ENCODE results near the gene FYB1.

Gene FYB1

GRCh38 chr5:39203951-39204350 is 15.4 kb downstream of the FYB1 start:
- FAIRE-seq, result no peak

DNA sequence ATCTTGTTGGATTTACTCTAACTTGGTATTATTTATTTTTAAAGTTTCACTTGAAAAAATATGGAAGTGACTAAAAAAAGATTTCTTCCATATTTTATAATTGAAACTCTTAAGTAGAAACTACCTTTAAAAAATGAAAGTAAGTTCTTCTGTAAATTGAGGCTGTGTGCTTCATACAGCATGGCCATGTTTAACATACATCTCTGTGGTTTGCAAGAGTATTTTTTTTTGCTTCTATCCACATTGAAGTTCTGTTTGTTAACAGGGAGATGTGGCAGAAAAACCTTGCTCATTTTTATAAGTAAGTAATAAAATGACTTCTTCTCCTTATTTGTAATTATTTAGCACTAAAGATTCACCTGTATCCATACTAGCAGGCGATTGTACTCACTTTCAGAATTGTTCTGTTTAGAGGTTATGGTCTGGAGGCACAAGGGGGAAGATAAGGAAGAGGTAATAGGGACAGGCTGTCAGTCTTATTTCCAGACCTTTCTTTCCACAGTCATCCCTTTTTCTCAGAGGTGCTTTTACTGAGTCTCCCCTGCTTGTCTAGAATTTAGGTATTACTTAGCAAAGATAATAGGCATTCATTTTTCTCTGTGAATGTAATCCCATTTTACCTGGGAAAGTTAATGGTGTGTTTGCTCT is 16.0 kb downstream of the FYB1 start:
- FAIRE-seq, result no peak

DNA sequence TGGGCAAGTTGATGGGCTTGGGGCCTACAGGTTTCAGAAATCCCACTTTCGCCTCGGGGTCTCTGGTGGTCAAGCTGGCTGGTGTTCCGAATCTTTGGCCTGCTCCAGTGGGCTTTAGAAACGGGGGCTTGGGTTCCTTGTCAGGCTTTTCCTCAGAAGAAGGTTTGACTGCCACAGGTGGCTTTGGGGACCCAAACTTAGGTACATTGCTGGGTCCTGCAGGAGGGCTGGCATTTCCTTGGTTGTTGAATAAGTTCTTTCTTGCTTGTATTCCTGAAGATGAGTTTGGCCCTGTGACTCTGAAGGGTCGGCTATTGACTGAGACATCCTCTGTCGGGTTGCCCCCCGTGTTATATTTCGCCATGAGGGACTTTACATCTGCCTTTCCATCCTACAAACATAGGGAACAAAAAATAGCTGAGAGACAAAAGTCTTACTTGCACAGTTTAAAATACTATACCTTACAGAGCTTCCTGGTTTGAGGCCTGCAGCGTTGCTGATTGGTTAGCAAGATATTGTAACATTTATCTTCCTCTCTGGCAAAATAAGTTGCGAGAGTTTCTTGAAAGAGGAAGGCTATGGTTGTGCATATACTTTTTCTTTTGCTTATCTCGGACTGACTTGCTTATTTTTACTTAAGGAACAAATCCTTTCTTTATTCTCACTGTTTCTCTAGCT is 16.6 kb downstream of the FYB1 start:
- FAIRE-seq, result no peak

DNA sequence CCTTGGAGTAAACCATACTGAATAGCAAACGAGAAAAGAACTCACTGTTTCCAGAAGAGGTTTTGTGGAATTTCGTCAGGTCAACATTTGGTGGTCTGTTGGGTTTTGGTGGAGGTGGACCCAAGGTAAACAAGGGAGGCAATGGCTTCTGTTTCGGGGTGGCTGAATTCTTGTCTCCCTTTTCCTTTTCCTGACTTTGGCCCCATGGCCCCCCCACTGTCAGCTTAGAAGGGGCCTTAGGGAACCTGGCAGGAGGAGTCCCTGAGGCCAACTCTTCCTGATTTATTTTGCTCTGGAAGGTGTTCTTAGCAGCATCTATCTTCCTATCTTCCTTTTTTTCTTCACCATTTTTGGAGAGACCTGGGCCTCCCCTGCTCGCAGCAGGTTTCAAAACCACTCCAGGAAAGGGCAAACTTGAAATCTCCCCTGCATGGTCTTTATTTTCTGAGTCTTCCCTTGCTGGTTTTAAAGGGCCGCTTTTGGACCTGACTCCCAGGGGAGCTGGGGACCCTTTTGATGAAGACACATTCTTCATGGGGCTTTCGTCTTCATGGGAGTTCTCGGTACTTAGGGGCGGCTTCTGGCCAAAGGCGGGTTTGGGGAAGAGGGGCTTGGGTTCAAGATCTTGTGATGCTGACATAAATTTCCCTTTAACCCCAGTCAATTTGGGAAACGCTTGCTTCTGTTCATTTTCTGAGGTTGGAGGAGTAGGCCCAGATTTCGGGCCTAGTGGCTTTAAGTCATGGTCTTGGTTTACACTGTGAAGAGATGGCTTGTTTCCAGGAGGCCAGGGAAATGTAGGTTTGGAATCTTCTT is 17.4 kb downstream of the FYB1 start:
- no peak for FAIRE-seq

DNA sequence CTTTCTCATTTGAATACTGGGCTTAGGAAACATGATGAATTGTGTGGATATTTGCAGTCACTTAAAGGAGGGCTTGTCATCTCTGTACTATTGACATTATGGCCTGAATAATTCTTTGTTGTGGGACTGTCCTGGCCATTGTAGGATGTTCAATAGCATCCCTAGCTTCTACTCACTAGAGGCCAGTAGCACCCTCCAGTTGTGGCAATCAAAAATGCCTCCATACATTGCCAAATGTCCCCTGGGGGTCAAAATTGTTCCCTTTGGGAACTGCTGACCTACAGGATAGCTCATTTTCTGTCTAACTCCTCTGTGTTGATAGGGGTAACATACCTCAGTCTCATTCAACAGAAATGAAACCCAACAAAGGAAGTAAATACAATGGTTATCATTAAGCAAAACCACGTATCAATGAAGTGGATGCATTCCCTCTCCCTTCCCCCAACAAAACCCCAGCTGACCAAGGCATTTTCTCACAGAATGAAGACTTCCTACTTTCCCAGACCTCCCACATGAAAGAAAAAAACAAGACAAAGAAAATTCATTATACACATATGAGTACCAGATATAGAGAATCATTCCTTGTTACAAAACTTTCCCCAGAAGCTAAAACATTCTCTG is 18.1 kb downstream of the FYB1 start:
- no peak for FAIRE-seq

DNA sequence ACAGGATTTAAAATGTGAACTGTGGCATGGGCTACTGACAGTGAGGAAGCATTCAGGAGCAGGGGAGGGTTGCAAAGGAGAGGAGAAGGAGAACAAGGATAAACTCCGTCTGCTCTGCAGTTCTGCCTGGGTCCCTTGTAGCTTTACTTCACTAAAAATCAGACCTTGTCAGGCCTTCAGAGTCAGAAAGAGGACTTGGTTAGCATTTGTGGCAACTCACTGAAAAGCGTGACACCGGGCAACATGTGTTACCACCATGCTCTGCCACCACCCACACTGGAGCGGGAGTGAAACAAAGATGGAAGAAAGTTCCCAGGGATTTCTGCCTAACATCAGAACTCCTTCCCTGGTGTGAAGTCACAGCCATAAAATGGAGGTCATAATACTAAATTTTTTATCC is 19.3 kb downstream of the FYB1 start:
- FAIRE-seq, result no peak

DNA sequence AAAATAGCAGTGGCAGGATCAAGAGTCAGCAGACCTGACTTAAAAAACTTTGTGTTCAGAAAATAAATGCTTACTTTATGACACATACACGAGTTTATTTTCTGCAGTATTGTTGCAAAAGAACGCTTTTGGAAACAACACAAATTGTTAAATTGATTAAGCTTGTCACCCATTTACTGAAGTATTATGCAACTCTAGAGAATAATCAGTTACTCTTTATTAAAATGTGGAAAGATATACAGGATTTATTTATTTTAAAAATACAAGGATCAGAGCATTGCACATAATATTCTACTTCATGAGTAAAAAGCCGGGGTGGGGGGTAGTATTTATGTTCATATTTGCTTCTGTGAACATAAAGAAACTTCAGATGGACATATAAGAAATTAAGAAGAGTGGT is 20.0 kb downstream of the FYB1 start:
- FAIRE-seq, result no peak

- no peak for FAIRE-seq
Observed at GRCh38 chr5:39198127-39198526, 21.2 kb downstream of the FYB1 start.

DNA sequence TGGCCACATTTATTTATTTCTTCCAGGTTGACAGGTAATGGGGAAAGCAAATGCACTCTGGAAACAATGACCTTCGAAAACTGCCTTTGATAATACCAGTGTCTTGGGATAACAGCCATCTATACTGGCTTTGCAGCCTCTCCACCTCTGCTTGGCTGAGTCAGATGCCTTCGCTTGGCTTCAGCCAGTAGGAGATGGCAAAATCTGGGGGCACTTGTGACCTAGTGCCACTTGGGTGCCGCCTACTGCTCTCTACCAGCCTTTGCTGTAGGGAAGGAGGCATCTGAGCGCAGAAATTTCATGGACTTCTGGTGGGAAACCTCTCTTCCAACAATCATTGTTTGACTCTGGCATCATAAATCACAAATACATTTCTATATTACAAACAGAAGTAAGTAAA is 21.8 kb downstream of the FYB1 start:
- FAIRE-seq, result no peak

- FAIRE-seq, result no peak
Observed at GRCh38 chr5:39195198-39195826, 24.1 kb downstream of the FYB1 start.

DNA sequence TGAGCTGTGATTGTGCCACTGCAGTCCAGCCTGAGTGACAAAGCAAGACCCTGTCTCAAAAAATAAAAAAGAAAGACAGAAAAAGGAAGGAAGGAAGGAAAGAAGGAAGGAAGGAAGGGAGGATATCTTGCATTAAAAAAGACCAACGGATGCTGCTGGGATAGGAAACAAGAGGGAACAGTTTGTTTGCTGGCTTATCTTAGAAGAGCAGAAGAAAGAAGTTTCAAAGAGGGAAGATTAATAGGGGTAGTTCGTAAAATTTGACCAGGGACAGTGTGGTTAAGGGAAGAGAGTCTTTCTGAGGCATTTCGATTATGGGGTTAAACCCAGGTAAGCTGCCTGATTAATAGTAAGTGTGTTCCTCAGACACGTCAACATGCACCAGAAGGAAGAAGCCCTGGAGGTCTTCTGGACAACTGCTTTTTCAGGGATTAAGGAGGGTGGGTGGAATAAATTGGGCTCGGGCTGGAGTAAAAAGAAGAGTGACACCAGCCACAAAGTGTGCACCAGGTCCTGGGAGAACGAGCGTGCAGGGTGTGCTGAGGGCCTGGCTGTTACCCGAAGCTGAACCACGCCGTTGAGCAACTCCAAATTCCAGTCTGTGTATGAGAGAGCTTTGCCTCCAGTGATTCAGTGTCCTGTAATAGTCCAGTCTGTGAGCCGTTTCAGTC is 24.8 kb downstream of the FYB1 start:
- FAIRE-seq, result no peak

GRCh38 chr5:39193553-39194465 is 25.6 kb downstream of the FYB1 start:
- FAIRE-seq, result no peak

DNA sequence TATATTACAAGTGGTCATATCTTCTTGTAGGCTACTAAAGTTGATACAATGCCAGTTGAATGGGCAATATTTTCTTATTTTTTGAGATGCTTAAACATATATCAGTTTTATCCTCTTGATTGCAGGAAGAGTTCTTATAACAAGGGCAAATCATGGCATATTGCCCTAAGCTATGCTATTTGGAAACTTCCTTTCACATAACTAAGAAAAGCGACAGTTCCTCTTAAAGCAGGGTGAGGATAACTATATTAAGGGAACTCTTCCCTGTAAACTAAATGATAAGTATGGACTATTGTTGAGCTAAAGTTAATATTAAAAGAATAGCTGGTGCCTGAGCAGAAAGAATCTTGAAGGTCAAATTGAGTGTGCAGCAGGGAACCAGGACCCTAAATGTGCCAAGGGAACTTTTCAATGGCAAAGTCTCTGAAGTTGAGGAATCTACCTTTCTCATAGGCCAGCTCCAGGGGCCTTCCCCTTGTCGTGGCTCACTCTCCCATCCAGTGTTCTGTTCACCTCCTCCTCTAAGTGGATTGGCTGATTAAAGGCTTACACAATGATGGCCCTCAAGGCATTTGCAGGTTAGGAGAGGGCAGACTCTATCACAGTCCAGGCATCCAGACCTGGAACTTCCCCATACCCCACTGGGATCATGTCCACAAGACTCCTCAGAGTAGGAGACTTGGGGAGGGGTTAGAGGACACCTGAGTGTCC is 26.8 kb downstream of the FYB1 start:
- FAIRE-seq, result no peak

- FAIRE-seq, result no peak
Observed at GRCh38 chr5:39191216-39191615, 28.1 kb downstream of the FYB1 start.

DNA sequence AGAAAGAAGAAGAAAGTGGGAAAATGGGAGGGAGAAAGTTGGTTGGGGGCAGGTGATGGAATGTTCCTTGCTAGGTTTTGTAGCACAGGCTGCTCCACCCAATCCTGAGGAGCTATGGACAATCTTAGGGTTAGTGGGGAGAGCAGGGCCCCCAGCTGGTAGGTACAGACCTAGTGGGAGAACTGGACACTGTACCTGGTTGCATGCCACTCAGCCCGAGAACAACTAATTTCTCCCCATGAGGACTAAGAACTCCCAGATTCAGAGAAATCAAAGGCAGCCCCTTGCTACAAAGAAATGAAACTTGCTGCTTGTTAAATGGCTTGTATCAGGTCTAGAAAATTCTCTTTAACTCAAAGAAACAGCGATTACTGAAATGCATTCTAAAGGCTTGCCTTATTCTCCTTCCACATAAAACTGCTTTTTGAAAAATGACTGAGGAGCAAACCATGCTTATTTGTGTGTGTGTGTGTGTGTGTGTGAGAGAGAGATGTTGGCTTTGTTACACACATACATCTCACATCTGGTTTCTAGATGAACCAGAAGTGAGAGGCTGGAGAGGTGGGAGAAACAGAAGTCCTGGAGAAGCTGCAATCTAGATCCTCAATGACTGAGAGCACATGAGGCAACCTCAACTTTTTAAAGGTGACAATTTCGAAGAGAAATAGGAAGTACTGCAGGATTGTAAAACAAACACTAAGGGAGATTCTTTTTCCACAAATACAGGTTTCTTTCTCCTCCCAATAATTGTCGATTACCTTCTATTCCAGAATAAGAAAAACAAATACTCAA is 28.9 kb downstream of the FYB1 start:
- no peak for FAIRE-seq

DNA sequence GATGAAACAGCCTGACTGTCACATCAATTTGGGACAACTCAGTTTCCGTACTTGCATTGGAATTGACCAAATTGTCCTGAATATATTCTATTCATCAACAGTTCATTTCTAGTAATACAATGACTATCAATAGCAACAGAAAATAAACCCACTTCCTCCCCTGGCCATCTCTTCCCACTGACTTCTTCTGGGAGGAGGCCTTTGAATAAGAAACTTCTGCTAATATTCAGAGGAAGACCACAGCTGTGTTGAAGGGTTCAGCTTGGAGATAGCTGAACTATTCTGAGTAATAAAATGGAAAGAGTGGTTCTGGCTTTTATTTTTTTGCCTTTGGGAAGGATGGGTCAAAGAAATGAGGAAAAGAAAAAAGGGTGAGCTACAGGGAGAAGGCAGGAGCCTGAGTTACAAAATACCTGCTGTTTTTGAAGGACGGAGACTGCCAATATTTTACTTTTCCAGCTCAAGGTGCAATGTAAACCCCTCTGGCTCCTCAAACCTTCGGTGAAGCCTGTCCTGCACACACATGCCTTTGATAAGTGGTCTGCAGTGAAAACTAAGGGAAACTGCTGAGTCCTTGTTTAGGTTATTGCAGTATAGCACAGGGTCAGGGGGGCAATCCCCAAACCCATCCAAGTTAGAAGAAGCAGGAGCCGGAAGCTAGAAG is 29.9 kb downstream of the FYB1 start:
- no peak for FAIRE-seq

DNA sequence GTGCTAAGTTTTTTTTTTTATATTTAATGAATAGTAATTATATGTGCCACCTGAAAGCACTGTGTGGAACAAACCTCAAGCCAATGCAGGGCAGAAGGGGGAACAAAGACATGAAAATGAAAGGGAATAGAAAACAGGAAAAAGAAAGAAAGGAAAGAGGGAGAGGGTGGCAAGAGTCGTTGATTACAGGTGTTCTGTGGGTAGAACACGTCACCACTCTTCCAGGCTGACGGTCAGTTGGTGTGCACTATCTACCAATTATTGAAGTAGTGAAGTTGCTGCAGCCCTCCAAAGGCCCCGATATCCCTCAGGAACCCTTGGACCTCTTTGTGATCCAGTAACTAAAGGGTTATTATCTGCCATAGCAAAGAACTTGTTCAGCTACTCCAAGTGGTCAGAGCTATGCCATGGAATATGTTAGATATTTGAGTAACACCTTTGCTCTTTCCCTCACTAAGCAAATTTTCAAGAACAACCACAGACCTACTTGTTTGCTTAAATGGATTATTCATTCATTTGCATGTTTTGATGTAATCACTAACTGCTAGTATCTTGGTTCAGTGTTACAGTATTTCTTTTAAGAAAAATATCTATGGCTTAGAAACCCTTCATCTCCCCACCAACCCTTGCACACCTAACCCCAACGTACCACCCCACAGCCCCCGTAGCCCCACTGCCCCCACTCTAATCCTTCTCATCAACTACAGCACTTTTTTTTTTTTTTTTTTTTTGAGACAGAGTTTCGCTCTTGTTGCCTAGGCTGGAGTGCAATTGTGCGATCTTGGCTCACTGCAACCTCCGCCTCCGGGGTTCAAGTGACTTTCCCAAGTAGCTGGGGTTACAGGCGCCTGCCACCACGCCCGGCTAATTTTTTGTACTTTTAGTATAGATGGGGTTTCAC is 31.3 kb downstream of the FYB1 start:
- FAIRE-seq, result no peak

Measured in colon (tissue), 2 donors.